ENCODE measurements around the gene BNC2. TPM values are rescaled to one million over a fixed set of nuclear protein-coding genes. Genes with fewer than 3 reads are reported as not detected.

Gene BNC2
- total RNA-seq, 2 experiments from 2014 or later, result not detected

- POLR2A ChIA-PET, result no interaction called here
- ATAC-seq, result no peak
- CTCF ChIA-PET, result no interaction called here
Observed at GRCh38 chr9:16743375-16743774, 127.1 kb downstream of the BNC2 start.

GRCh38 chr9:16735001-16735400, 135.5 kb downstream of the BNC2 start:
- H3K9me3 Mint-ChIP-seq (ENCODE audit: low read depth), result peaks cover 2% of the 10 kb centered on the region
- intact Hi-C loops (cut with DNase I, micrococcal nuclease), result no loop called here
- H3K4me3 Mint-ChIP-seq, result no peak overlapping the region
- POLR2A ChIA-PET, result no interaction called here
- no peaks in the 10 kb centered on the region for H3K4me1 Mint-ChIP-seq
- CTCF ChIA-PET, result no interaction called here
- DNase-seq (no peak), ATAC-seq (no peak)
- no peaks in the 10 kb centered on the region for H3K36me3 Mint-ChIP-seq (ENCODE audit: low read depth)
- no peak overlapping the region for H3K27ac Mint-ChIP-seq
- H3K27me3 Mint-ChIP-seq, result peaks cover 1% of the 10 kb centered on the region

More at GRCh38 chr9:16743375-16743774, 127.1 kb downstream of the BNC2 start:
- Mint-ChIP-seq H3K27me3 (no peaks in the 10 kb centered on the region), H3K9me3 (ENCODE audit: low read depth) (peaks cover 3% of the 10 kb centered on the region), H3K4me3 (no peak overlapping the region), H3K4me1 (no peaks in the 10 kb centered on the region), H3K36me3 (ENCODE audit: low read depth) (no peaks in the 10 kb centered on the region), H3K27ac (no peak overlapping the region)
- no peak for DNase-seq
- intact Hi-C loops (cut with DNase I, micrococcal nuclease), result no loop called here

GRCh38 chr9:16732546-16732945, 137.9 kb downstream of the BNC2 start:
- peaks cover 12% of the 10 kb centered on the region for H3K27me3 Mint-ChIP-seq
- CTCF ChIA-PET, result interaction anchor here (0.7 kb wide), 1 partner anchor 261 kb away, joined by 3 read pairs; no protein-coding TSS in a partner anchor

GRCh38 chr9:16730162-16730561, 140.3 kb downstream of the BNC2 start:
- peaks cover 8% of the 10 kb centered on the region for H3K4me1 Mint-ChIP-seq
- peaks cover 29% of the 10 kb centered on the region for H3K27me3 Mint-ChIP-seq
- no peaks in the 10 kb centered on the region for H3K9me3 Mint-ChIP-seq (ENCODE audit: low read depth)
- CTCF ChIA-PET, result interaction anchor here (0.7 kb wide), 1 partner anchor 50 kb away, joined by 3 read pairs; no protein-coding TSS in a partner anchor
- no peak for ATAC-seq
- no peak overlapping the region for H3K4me3 Mint-ChIP-seq
- no peak overlapping the region for H3K27ac Mint-ChIP-seq
- no peak for DNase-seq
- POLR2A ChIA-PET, result no interaction called here
- H3K36me3 Mint-ChIP-seq (ENCODE audit: low read depth), result no peaks in the 10 kb centered on the region
- intact Hi-C loops (cut with DNase I, micrococcal nuclease), result no loop called here

More at GRCh38 chr9:16732546-16732945, 137.9 kb downstream of the BNC2 start:
- no peaks in the 10 kb centered on the region for H3K36me3 Mint-ChIP-seq (ENCODE audit: low read depth)
- ATAC-seq (no peak), DNase-seq (no peak)
- no peaks in the 10 kb centered on the region for H3K9me3 Mint-ChIP-seq (ENCODE audit: low read depth)
- intact Hi-C loops (cut with DNase I, micrococcal nuclease), result no loop called here
- H3K4me3 Mint-ChIP-seq, result no peak overlapping the region
- POLR2A ChIA-PET, result no interaction called here
- H3K27ac Mint-ChIP-seq, result no peak overlapping the region
- H3K4me1 Mint-ChIP-seq, result no peaks in the 10 kb centered on the region

GRCh38 chr9:16729651-16730050, 140.8 kb downstream of the BNC2 start:
- H3K27ac Mint-ChIP-seq, result no peak overlapping the region
- no peak overlapping the region for H3K4me3 Mint-ChIP-seq
- CTCF ChIA-PET, result interaction anchor here (0.7 kb wide), 1 partner anchor 49 kb away, joined by 3 read pairs; no protein-coding TSS in a partner anchor
- intact Hi-C loops (cut with DNase I, micrococcal nuclease), result no loop called here
- peaks cover 32% of the 10 kb centered on the region for H3K27me3 Mint-ChIP-seq
- DNase-seq, result no peak
- ATAC-seq, result no peak
- POLR2A ChIA-PET, result no interaction called here
- no peaks in the 10 kb centered on the region for H3K9me3 Mint-ChIP-seq (ENCODE audit: low read depth)
- peaks cover 8% of the 10 kb centered on the region for H3K4me1 Mint-ChIP-seq
- no peaks in the 10 kb centered on the region for H3K36me3 Mint-ChIP-seq (ENCODE audit: low read depth)

- Mint-ChIP-seq H3K27ac (no peak overlapping the region), H3K4me1 (peaks cover 8% of the 10 kb centered on the region), H3K9me3 (ENCODE audit: low read depth) (no peaks in the 10 kb centered on the region), H3K4me3 (no peak overlapping the region), H3K27me3 (peaks cover 33% of the 10 kb centered on the region), H3K36me3 (ENCODE audit: low read depth) (no peaks in the 10 kb centered on the region)
- DNase-seq (no peak), ATAC-seq (no peak)
- ChIA-PET POLR2A (no interaction called here), CTCF (no interaction called here)
- intact Hi-C loops (cut with DNase I, micrococcal nuclease), result no loop called here
Observed at GRCh38 chr9:16728137-16728508, 142.3 kb downstream of the BNC2 start.

- intact Hi-C loops (cut with DNase I, micrococcal nuclease), result no loop called here
- H3K27ac Mint-ChIP-seq, result no peak overlapping the region
- H3K4me3 Mint-ChIP-seq, result no peak overlapping the region
- ATAC-seq, result no peak
- no peak for DNase-seq
- H3K36me3 Mint-ChIP-seq (ENCODE audit: low read depth), result no peaks in the 10 kb centered on the region
- CTCF ChIA-PET, result no interaction called here
- H3K9me3 Mint-ChIP-seq (ENCODE audit: low read depth), result no peaks in the 10 kb centered on the region
- peaks cover 33% of the 10 kb centered on the region for H3K27me3 Mint-ChIP-seq
- POLR2A ChIA-PET, result no interaction called here
- H3K4me1 Mint-ChIP-seq, result peaks cover 8% of the 10 kb centered on the region
Observed at GRCh38 chr9:16727452-16728136, 142.9 kb downstream of the BNC2 start.

GRCh38 chr9:16726718-16727451, 143.6 kb downstream of the BNC2 start:
- ATAC-seq, result peak; percentile 39
- peak; percentile 12 for DNase-seq
- peak overlapping the region; percentile 17 for H3K4me3 Mint-ChIP-seq

GRCh38 chr9:16726029-16726428, 144.4 kb downstream of the BNC2 start:
- intact Hi-C loops (cut with DNase I, micrococcal nuclease), result no loop called here
- POLR2A ChIA-PET, result no interaction called here
- no peak for DNase-seq
- Mint-ChIP-seq H3K27ac (no peak overlapping the region), H3K4me1 (peaks cover 8% of the 10 kb centered on the region), H3K27me3 (peaks cover 33% of the 10 kb centered on the region), H3K9me3 (ENCODE audit: low read depth) (no peaks in the 10 kb centered on the region), H3K36me3 (ENCODE audit: low read depth) (no peaks in the 10 kb centered on the region), H3K4me3 (no peak overlapping the region)
- CTCF ChIA-PET, result interaction anchor here (0.6 kb wide), 1 partner anchor 114 kb away, joined by 3 read pairs; no protein-coding TSS in a partner anchor
- ATAC-seq, result no peak

More at GRCh38 chr9:16726718-16727451, 143.6 kb downstream of the BNC2 start:
- Mint-ChIP-seq H3K36me3 (ENCODE audit: low read depth) (no peaks in the 10 kb centered on the region), H3K4me1 (peaks cover 8% of the 10 kb centered on the region), H3K27me3 (peaks cover 33% of the 10 kb centered on the region), H3K9me3 (ENCODE audit: low read depth) (no peaks in the 10 kb centered on the region), H3K27ac (no peak overlapping the region)
- CTCF ChIA-PET, result no interaction called here
- intact Hi-C loops (cut with DNase I, micrococcal nuclease), result no loop called here
- POLR2A ChIA-PET, result no interaction called here

- intact Hi-C loops (cut with DNase I, micrococcal nuclease), result no loop called here
- H3K36me3 Mint-ChIP-seq (ENCODE audit: low read depth), result no peaks in the 10 kb centered on the region
- no peak for DNase-seq
- H3K27ac Mint-ChIP-seq, result no peak overlapping the region
- peaks cover 8% of the 10 kb centered on the region for H3K4me1 Mint-ChIP-seq
- peaks cover 33% of the 10 kb centered on the region for H3K27me3 Mint-ChIP-seq
- no peak for ATAC-seq
- no peaks in the 10 kb centered on the region for H3K9me3 Mint-ChIP-seq (ENCODE audit: low read depth)
- ChIA-PET CTCF (interaction anchor here (0.6 kb wide), 1 partner anchor 115 kb away, joined by 3 read pairs; no protein-coding TSS in a partner anchor), POLR2A (no interaction called here)
- no peak overlapping the region for H3K4me3 Mint-ChIP-seq
Observed at GRCh38 chr9:16725066-16725465, 145.4 kb downstream of the BNC2 start.

- POLR2A ChIA-PET, result no interaction called here
- Mint-ChIP-seq H3K4me3 (no peak overlapping the region), H3K27ac (no peak overlapping the region), H3K4me1 (peaks cover 5% of the 10 kb centered on the region), H3K36me3 (ENCODE audit: low read depth) (no peaks in the 10 kb centered on the region), H3K27me3 (peaks cover 17% of the 10 kb centered on the region), H3K9me3 (ENCODE audit: low read depth) (no peaks in the 10 kb centered on the region)
- ATAC-seq (no peak), DNase-seq (no peak)
- CTCF ChIA-PET, result no interaction called here
- intact Hi-C loops (cut with DNase I, micrococcal nuclease), result no loop called here
Observed at GRCh38 chr9:16721972-16722371, 148.5 kb downstream of the BNC2 start.

- intact Hi-C loops (cut with DNase I, micrococcal nuclease), result no loop called here
- Mint-ChIP-seq H3K4me3 (no peak overlapping the region), H3K9me3 (ENCODE audit: low read depth) (no peaks in the 10 kb centered on the region), H3K27me3 (peaks cover 6% of the 10 kb centered on the region), H3K27ac (no peak overlapping the region), H3K36me3 (ENCODE audit: low read depth) (no peaks in the 10 kb centered on the region), H3K4me1 (no peaks in the 10 kb centered on the region)
- ChIA-PET CTCF (no interaction called here), POLR2A (no interaction called here)
- ATAC-seq, result no peak
- no peak for DNase-seq
Observed at GRCh38 chr9:16720386-16720785, 150.1 kb downstream of the BNC2 start.
